ENCODE results near the gene CAPN15.

The CAPN15 gene

DNA sequence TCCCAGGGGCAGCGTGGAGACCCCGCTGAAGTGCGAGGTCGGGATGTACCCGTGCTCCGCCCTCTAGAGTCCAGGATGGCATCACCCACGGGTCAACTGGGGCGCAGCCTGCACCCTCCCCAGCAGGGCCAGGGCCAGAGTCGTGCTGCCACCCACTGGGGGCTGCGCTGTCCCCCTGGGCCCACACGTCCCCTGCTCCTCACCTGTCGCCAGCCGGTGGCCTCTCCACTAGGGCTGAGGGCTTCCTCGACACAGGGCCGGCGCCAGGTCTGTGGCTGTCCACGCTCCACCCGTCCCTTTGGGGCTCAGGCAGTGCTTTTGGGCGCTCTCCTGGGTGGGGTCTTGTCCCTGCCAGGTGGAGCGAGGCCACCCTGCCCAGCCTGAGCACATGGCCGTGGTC is 21.1 kb downstream of the CAPN15 start:
- DNase-seq, result no peak

DNA sequence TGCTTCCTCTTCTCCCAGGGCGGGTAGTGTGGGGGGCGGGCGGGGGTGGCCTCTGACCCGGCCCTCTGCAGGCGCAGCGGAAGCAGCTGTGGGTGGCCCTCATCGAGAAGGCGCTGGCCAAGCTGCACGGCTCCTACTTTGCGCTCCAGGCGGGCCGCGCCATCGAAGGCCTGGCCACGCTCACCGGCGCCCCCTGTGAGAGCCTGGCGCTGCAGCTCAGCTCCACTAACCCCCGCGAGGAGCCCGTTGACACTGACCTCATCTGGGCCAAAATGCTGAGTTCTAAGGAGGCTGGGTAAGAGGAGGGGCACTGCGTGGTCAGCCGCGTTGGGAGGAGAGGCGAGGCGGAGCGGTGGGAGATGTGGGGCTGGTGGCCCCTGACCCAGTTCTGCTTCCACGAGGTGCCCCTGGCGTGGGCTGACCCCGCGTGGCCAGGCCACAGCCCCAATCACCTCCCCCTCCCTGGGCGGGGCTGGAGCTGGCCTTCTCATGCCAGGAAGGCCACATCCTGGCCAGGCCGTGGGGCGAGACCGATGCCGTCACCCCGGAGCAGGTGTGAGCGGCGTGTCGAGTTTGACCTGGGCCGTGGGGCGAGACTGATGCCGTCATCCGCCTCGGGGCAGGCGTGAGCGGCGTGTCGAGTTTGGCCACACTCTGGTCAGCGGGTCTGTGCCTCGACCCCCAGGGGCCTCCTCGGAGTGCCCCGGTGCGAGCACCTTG is 22.2 kb downstream of the CAPN15 start:
- DNase-seq, result no peak

DNA sequence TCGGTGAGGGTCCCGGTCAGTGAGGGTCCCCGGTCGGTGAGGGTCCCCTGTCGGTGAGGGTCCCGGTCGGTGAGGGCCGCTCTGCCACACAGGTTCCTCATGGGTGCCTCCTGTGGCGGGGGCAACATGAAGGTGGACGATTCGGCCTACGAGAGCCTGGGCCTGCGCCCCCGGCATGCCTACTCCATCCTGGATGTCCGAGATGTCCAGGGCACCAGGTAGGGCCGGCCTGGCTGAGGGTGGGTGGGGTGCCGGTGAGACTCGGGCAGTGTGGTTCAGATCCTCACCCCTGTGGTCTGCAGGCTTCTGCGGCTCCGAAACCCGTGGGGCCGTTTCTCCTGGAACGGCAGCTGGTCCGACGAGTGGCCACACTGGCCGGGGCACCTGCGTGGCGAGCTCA is 23.7 kb downstream of the CAPN15 start:
- no peak for DNase-seq

GRCh38 chr16:552171-552570 is 24.7 kb downstream of the CAPN15 start:
- no peak for DNase-seq

DNA sequence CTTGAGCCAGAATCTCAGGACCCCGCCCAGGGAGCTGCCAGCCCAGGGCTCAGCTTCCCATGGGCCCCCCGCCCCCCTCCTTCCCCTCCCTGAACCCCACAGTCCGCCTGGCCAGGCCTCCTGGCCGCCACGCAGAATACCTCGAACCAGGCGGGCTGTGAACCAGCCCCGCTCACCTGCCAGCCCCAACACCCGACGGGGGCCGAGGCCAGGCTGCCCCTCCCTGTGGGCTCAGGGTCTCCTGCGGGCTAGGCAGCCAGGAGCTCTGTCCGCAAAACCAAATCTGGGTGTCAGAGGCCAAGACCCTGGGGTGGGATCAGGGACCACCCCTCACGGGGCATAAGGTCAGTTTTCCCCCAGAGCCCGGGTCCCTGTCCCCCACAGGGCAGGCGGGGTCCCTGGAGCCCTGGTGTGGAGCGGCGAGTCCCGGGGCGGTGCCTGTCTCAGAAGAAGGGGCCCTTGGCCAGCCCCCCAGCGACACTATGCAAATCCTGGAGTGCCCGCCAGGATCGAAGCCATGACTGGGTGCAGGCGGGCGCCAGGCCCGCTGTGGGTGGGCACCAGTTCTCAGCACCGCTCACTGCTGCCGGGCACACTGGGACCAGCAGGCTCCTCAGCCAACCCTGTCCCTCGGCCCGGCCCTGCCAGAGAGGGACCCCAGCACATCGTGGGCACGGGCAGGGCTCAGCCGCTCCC is 26.2 kb downstream of the CAPN15 start:
- DNase-seq, result no peak

DNA sequence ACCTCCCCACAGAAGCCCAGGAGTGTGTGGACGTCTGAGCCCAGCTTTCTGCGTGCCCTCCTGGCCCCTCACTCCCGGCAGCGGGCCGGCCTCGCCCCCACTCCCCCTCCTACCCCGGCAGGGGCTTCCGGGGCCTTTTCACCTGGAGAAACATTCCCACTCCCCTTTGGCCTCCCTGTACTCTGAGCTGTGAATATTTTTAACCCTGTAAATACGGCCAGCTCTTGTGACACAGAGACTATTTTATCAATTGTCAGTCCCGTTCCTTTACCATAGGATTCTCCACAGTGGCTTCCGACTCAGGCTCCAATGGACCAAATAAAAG is 26.7 kb downstream of the CAPN15 start:
- DNase-seq, result no peak

DNA sequence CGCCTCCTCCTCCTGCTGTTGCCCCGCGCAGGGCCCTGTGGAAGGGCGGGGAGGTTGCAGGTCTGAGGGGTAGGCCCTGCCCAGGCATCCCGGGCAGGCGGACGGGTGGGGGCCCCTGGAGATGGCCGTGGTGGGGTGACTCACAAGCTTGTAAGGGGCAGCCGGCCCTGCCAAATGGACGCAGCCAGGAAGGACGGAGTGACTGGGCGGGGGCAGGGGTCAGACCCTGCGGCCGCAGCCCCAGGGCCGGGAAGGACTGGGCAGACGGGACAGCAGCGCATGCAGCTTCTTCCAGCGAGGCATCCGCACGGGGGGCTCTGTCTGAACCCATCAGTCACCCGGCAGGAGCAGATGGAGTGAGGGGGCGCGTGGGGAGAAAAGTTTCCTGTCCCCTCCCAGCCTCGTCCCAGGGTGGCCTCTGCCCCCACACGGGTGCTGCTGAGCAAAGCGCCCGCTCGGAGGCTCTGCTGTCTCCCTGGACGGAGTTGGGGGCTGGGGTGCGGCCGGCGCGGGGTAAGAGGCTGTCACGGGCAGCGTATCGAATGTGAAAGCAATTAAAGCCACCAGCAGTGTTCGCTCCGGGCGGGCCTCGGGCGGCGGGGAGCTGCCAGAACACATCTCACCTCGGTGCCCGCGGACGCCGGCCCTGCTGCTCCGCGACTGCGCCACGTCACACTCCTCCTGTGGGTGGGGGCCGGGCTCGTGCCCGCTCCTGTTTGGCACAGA is 27.3 kb downstream of the CAPN15 start:
- DNase-seq, result no peak

DNA sequence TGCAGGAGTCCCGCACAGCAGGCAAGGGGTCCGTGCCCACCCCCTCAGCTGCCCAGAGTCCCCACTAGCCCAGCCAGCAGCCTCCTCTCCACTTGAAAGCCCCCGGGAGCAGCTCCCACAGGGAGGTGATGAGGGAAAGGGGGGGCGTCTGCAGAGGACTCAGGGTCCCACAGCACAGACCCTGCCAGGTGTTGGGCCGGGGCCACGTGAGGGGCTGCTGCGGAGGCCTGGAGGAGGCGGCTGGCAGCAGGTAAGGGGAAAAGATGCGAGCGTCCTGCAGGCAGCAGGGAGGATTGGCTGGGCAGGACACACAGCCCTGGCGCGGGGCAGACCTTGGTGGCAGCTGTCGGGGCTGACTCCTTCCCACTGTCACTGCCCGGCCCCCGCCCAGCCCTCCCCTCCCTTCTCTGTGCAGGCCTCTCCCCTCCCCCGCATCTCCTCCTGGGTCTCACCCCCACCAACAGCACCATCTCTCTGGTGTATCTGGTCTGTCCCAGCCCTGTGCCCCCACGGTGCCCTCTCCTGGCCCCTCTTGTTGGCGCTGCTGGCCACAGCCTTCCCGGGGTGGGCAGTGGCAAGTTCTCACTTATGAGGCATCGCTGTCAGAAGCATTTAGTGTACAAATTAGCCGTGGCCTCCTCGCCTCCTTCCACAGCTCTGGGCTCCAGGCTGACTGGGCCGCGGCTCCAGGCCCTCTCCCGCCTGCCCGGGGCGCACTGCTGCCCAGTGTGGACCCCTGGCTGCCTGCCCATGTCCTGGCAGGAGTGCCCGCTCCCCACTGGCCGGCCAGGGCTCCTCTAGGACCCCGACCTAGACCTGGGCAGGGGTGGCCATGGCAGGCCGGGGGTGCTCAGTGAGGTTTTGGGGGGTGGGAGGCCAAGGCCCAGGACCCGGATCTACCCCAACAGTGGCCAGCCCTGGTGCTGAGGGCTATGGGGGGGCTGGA is 28.3 kb downstream of the CAPN15 start:
- no peak for DNase-seq

DNA sequence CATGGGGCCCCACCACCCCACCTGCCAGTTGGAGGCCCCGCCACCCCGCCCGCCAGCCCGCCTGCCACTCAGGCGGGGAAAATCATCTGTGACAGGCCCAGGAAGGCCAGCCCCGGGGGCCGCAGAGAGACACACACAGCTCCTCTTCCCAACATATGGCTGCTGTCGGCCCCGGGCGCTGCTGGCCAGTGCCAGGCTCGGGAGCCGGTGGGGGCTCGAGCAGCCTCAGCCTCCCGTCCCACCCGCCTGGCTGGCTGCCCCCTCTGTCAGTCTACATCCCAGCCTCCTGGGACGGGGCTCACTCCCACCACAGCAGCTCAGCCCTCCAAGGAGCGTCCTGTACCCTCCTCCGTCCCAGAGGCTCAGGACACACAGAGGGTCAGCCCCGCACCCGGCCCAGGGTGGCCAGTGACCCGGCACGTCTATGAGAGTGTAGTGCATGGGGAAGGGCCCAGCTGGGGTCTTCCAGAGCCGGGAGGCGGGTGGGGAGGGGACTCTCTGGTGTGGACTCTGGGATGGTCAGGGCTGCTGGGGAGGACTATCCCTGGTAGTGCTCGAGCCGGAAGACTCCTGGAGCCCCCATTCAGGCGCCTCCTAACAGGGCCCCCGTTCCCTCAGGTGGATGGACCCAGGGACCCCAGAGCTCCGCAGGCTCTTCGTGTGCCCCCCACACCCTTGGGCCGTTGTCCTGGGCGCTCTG is 29.1 kb downstream of the CAPN15 start:
- no peak for DNase-seq

DNA sequence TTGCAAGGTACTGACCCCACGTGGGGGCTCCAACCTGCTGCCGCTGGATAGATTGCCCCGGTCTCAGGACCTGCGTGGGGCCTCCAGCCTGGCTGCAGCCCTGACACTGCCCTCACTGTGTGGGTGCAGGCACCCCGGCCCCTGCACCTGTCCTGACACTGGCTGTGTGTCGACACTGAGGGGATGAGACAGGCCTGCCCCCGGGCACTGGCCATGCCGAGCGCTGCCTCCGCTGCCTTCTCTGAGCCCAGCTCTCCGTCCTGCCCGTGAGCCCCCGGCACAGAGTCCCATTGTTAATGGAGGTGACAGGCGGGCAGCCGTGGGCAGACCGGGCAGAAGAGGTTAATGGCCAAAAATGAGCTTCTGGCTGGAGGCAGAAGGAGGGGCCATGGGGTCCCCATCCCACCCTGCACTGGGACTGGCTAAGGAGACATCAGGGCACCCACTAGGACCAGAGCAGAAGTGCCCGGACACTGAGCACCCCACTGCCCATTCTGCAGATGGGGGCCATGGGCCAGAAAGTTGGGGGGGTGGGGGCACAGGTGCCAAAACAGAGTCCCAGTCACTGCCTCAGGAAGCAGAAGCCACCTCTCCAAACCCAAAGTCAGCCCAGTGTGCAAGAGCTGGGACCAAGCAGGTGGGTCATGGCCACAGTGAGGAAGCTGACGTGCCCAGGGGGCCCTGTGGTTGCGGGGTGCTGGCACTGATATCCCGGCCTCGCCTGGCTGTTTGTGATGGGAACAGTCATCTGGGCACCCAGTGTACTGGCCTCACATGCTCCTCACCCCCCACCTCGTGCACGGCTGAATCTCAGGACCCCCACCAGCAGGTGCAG is 30.2 kb downstream of the CAPN15 start:
- no peak for DNase-seq

- no peak for DNase-seq
Observed at GRCh38 chr16:558298-559020, 30.9 kb downstream of the CAPN15 start.

DNA sequence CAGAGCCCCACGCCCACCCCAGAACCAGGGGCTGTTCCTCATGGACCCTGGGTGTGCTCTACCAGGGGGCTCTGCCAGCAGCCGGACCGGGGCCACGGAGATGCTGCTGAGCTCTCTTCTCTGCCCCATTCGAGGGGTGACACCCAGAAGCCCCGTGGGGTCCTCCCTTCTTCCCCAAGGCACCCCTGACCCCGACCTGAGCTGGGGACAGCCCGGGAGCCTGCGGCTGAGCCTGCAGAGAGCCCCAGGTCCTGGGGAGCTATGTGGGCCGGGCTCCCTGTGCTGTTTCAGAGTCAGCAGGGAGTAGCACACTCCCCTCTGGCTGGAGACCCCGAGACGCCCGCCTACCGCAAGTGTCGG is 31.5 kb downstream of the CAPN15 start:
- DNase-seq, result no peak

GRCh38 chr16:559411-560203 is 32.1 kb downstream of the CAPN15 start:
- DNase-seq, result no peak

- no peak for DNase-seq
Observed at GRCh38 chr16:560204-560700, 32.7 kb downstream of the CAPN15 start, which contains the start of gene PRR35. PRR35 (plus strand) TSS chr16:560394; CDS start chr16:563295, 2,901 bp downstream.

DNA sequence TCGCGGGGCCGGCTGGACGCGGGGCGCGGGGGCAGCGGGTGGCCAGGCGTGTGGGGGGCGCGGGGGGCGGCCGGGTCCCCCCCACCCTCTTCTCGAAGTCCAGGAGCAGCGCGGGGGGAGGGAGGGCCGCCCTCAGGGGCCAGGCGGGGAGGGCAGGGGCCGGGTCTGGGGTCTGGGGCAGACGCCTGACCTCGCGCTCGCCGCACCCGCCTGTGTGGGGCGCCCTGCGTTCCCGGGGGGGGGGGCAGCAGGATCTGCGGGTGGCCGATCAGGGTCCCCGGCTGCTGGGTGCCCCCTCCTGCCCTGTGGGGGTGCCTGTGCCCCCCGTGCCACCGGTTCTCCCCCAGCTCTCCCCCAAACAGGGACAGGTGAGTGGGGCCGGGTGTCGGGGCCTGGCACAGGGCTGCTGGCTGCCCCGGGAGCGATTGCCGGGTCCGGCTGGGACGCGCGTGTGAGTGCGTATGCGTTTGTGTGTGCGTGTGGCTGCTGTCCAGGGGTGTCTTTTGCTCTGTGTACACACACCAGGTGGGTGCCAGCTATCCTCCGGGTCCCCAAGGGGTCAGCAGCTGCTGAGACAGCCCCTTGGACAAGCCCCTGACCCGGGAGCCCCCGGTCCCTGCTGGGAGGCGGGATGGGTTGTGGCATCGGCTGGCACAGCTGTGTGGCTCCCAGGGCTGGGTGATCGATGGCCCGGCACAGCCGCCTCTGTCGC is 33.3 kb downstream of the CAPN15 start:
- no peak for DNase-seq

- DNase-seq, result no peak
Observed at GRCh38 chr16:561413-561794, 33.9 kb downstream of the CAPN15 start.

DNA sequence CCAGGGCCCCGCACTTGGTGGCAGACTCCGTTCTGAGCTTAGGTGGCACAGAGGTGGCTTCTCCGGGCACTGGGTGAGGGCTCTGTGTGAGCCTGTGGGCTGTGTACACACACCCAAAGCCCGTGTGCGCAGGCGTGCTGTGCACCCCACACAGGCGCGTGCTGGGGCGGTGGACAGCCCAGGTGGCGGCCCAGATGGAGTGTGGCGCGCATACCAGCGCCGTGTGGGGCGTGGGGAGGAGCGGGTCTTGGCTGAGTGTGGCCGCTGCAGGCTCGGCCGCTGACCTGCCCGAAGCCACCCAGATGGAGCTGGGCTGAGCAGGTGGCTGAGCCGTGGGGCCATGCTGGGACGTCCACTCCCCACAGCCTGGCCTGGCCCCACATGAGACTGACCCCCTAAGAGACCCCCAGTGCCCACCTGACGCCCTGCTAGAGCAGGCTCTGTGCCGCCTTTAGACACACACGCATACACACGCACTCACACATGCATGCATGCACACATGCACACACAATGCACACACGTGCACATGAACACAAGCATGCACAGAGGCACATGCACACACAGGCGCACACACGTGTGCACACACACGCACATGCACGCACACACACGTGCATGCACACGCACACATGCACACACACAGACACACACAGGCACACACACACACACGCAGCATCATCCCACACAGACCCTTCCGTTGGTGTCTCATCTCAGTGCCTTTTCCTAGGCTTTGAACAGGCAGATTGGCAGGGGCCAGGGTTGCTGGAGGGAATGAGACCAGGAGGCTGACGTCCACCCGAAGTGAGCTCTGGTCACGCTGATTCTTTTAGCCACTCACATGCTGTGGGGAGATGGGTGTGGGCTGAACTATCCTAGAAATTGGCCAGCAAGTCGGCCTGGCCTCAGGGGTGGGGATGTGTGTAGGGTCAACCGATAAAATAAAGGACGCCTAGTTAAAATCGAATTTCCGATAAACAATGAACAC is 34.7 kb downstream of the CAPN15 start:
- DNase-seq, result no peak
